ENCODE measurements around the gene ANKRD39.
A peak's percentile ranks its signal among the peaks of the same experiment; 100 is the strongest.

ANKRD39 gene

GRCh38 chr2:96843538-96844268 is 14.1 kb downstream of the ANKRD39 start, which contains the start of gene ANKRD23:
TSS of gene ANKRD23 (minus strand) at chr2:96844021. CDS start at chr2:96843992, 29 bp downstream.
- DNase-seq = no peak
- Histone ChIP-seq H3K4me3 (ENCODE audit: control insufficient read depth in 1 of 7, extremely low read depth in 1 of 7, insufficient read depth in 4 of 7, low read depth in 2 of 7, low read length in 6 of 7) (no peak within 1 kb of the TSS), H3K4me1 (ENCODE audit: control extremely low read depth in 1 of 4, control insufficient read depth in 4 of 4, insufficient read depth in 4 of 4, low read length in 3 of 4) (peaks cover 0 to 19% (median 13%) of the 10 kb centered on the region in 4 experiments), H3K27ac (ENCODE audit: insufficient read depth in 1 of 2, low read depth in 1 of 2, low read length in 2 of 2, poor library complexity in 1 of 2, severe bottlenecking in 2 of 2) (no peak within 1 kb of the TSS), H3K27me3 (replicated peaks in 2 of 5; ENCODE audit: control insufficient read depth in 4 of 5, insufficient read depth in 5 of 5, low read length in 4 of 5) (no peaks in the 10 kb centered on the region), H3K36me3 (ENCODE audit: control insufficient read depth in 4 of 4, insufficient read depth in 4 of 4, low read length in 3 of 4) (peaks cover 7 to 28% (median 15%) of the 10 kb centered on the region in 4 experiments), H3K9me3 (ENCODE audit: control extremely low read depth in 1 of 5, control insufficient read depth in 4 of 5, insufficient read depth in 2 of 5, low read depth in 1 of 5, low read length in 4 of 5) (no peaks in the 10 kb centered on the region)
- ChIA-PET CTCF (interaction anchor here (1.2 to 2.1 kb wide), 4 partner anchors 10 to 18 kb away, joined by 3 to 11 read pairs (median 4); partner anchors contain the start of gene ANKRD39), POLR2A (interaction anchor here (0.9 kb wide), 1 partner anchor 14 kb away, joined by 4 read pairs; the partner anchor contains the start of gene ANKRD39)
- WGBS (ENCODE audit: insufficient coverage) = 100% methylated on average over 3 of the region's 14 CpGs

- H3K27ac ChIP-seq (ENCODE audit: insufficient read depth in 1 of 2, low read depth in 1 of 2, low read length in 2 of 2, poor library complexity in 1 of 2, severe bottlenecking in 2 of 2) = no peak overlapping the region
- ChIA-PET POLR2A (interaction anchor here (0.5 kb wide), 1 partner anchor 311 kb away, joined by 4 read pairs; no protein-coding TSS in a partner anchor), CTCF (interaction anchor here (1.5 to 2.1 kb wide), 3 partner anchors 9 to 15 kb away, joined by 3 to 11 read pairs (median 6); partner anchors contain the start of gene ANKRD39)
- no peaks in the 10 kb centered on the region for H3K27me3 ChIP-seq (replicated peaks in 2 of 5; ENCODE audit: control insufficient read depth in 4 of 5, insufficient read depth in 5 of 5, low read length in 4 of 5)
- H3K4me1 ChIP-seq (ENCODE audit: control extremely low read depth in 1 of 4, control insufficient read depth in 4 of 4, insufficient read depth in 4 of 4, low read length in 3 of 4) = peaks cover 0 to 18% (median 14%) of the 10 kb centered on the region in 4 experiments
- H3K4me3 ChIP-seq (ENCODE audit: control insufficient read depth in 1 of 7, extremely low read depth in 1 of 7, insufficient read depth in 4 of 7, low read depth in 2 of 7, low read length in 6 of 7) = no peak overlapping the region
- 96% methylated on average over 6 of the region's 7 CpGs for WGBS (ENCODE audit: insufficient coverage)
- DNase-seq = no peak
- no peaks in the 10 kb centered on the region for H3K9me3 ChIP-seq (ENCODE audit: control extremely low read depth in 1 of 5, control insufficient read depth in 4 of 5, insufficient read depth in 2 of 5, low read depth in 1 of 5, low read length in 4 of 5)
- H3K36me3 ChIP-seq (ENCODE audit: control insufficient read depth in 4 of 4, insufficient read depth in 4 of 4, low read length in 3 of 4) = peaks cover 7 to 32% (median 17%) of the 10 kb centered on the region in 4 experiments
Observed at GRCh38 chr2:96842600-96842999, 15.2 kb downstream of the ANKRD39 start.

GRCh38 chr2:96841701-96842495 is 15.9 kb downstream of the ANKRD39 start:
- 93% methylated on average over 15 of the region's 16 CpGs for WGBS (ENCODE audit: insufficient coverage)
- Histone ChIP-seq H3K4me1 (ENCODE audit: control extremely low read depth in 1 of 4, control insufficient read depth in 4 of 4, insufficient read depth in 4 of 4, low read length in 3 of 4) (peaks cover 0 to 18% (median 14%) of the 10 kb centered on the region in 4 experiments), H3K9me3 (ENCODE audit: control extremely low read depth in 1 of 5, control insufficient read depth in 4 of 5, insufficient read depth in 2 of 5, low read depth in 1 of 5, low read length in 4 of 5) (no peaks in the 10 kb centered on the region), H3K4me3 (ENCODE audit: control insufficient read depth in 1 of 7, extremely low read depth in 1 of 7, insufficient read depth in 4 of 7, low read depth in 2 of 7, low read length in 6 of 7) (no peak overlapping the region), H3K27me3 (replicated peaks in 2 of 5; ENCODE audit: control insufficient read depth in 4 of 5, insufficient read depth in 5 of 5, low read length in 4 of 5) (no peaks in the 10 kb centered on the region), H3K36me3 (ENCODE audit: control insufficient read depth in 4 of 4, insufficient read depth in 4 of 4, low read length in 3 of 4) (peaks cover 7 to 35% (median 16%) of the 10 kb centered on the region in 4 experiments), H3K27ac (ENCODE audit: insufficient read depth in 1 of 2, low read depth in 1 of 2, low read length in 2 of 2, poor library complexity in 1 of 2, severe bottlenecking in 2 of 2) (no peak overlapping the region)
- ChIA-PET POLR2A (interaction anchor here (0.6 kb wide), 3 partner anchors 15 to 547 kb away, joined by 3 to 5 read pairs (median 3); no protein-coding TSS in a partner anchor), CTCF (interaction anchor here (1.5 to 2.1 kb wide), 3 partner anchors 8 to 16 kb away, joined by 3 to 11 read pairs (median 6); partner anchors contain the start of gene ANKRD39)
- DNase-seq = no peak

GRCh38 chr2:96839875-96840850 is 17.7 kb downstream of the ANKRD39 start:
- CTCF ChIA-PET = interaction anchor here (0.7 to 1.6 kb wide), 4 partner anchors 10 to 111 kb away, joined by 3 to 6 read pairs (median 4); partner anchors contain the start of gene ANKRD39
- Histone ChIP-seq H3K27ac (ENCODE audit: insufficient read depth in 1 of 2, low read depth in 1 of 2, low read length in 2 of 2, poor library complexity in 1 of 2, severe bottlenecking in 2 of 2) (no peak overlapping the region), H3K4me1 (ENCODE audit: control extremely low read depth in 1 of 4, control insufficient read depth in 4 of 4, insufficient read depth in 4 of 4, low read length in 3 of 4) (peaks cover 0 to 18% (median 14%) of the 10 kb centered on the region in 4 experiments), H3K4me3 (ENCODE audit: control insufficient read depth in 1 of 7, extremely low read depth in 1 of 7, insufficient read depth in 4 of 7, low read depth in 2 of 7, low read length in 6 of 7) (peak overlapping the region in 3 of 7 experiments; percentile 30 to 69 (median 40)), H3K36me3 (ENCODE audit: control insufficient read depth in 4 of 4, insufficient read depth in 4 of 4, low read length in 3 of 4) (peaks cover 2 to 40% (median 15%) of the 10 kb centered on the region in 4 experiments), H3K27me3 (replicated peaks in 2 of 5; ENCODE audit: control insufficient read depth in 4 of 5, insufficient read depth in 5 of 5, low read length in 4 of 5) (no peaks in the 10 kb centered on the region), H3K9me3 (ENCODE audit: control extremely low read depth in 1 of 5, control insufficient read depth in 4 of 5, insufficient read depth in 2 of 5, low read depth in 1 of 5, low read length in 4 of 5) (no peaks in the 10 kb centered on the region)
- DNase-seq = no peak
- POLR2A ChIA-PET = interaction anchor here (0.8 kb wide), 1 partner anchor 11 kb away, joined by 4 read pairs; no protein-coding TSS in a partner anchor
- 91% methylated on average over 33 of the region's 37 CpGs for WGBS (ENCODE audit: insufficient coverage)

- H3K4me1 ChIP-seq (ENCODE audit: control extremely low read depth in 1 of 4, control insufficient read depth in 4 of 4, insufficient read depth in 4 of 4, low read length in 3 of 4) = peaks cover 0 to 18% (median 14%) of the 10 kb centered on the region in 4 experiments
- DNase-seq = peak; percentile 62 to 91 (median 89)
- ChIA-PET POLR2A (interaction anchor here (0.8 kb wide), 1 partner anchor 12 kb away, joined by 4 read pairs; no protein-coding TSS in a partner anchor), CTCF (interaction anchor here (0.7 to 1.6 kb wide), 4 partner anchors 11 to 112 kb away, joined by 3 to 6 read pairs (median 4); partner anchors contain the start of gene ANKRD39)
- H3K4me3 ChIP-seq (ENCODE audit: control insufficient read depth in 1 of 7, extremely low read depth in 1 of 7, insufficient read depth in 4 of 7, low read depth in 2 of 7, low read length in 6 of 7) = peak overlapping the region in 3 of 7 experiments; percentile 30 to 69 (median 40)
- no peaks in the 10 kb centered on the region for H3K27me3 ChIP-seq (replicated peaks in 2 of 5; ENCODE audit: control insufficient read depth in 4 of 5, insufficient read depth in 5 of 5, low read length in 4 of 5)
- H3K36me3 ChIP-seq (ENCODE audit: control insufficient read depth in 4 of 4, insufficient read depth in 4 of 4, low read length in 3 of 4) = peaks cover 4 to 43% (median 16%) of the 10 kb centered on the region in 4 experiments
- no peaks in the 10 kb centered on the region for H3K9me3 ChIP-seq (ENCODE audit: control extremely low read depth in 1 of 5, control insufficient read depth in 4 of 5, insufficient read depth in 2 of 5, low read depth in 1 of 5, low read length in 4 of 5)
- WGBS (ENCODE audit: insufficient coverage) = 6% methylated on average over 36 of the region's 42 CpGs
- peak overlapping the region in 1 of 2 experiments; percentile 32 for H3K27ac ChIP-seq (ENCODE audit: insufficient read depth in 1 of 2, low read depth in 1 of 2, low read length in 2 of 2, poor library complexity in 1 of 2, severe bottlenecking in 2 of 2)
Observed at GRCh38 chr2:96839293-96839874, 18.4 kb downstream of the ANKRD39 start.

All from common myeloid progenitor, CD34-positive (primary cell).